Colon (tissue), 2 donors: ENCODE data around the gene PWP2.
A peak's percentile ranks its signal among the peaks of the same experiment; 100 is the strongest.
"Not testable (repeated sequence)": the region's sequence is repeated elsewhere in the genome, so short reads cannot be mapped to it uniquely, and the experiment has no call there.

Source experiments
- FAIRE-seq: peaks from 2 replicates; lab custom pipeline; 2012; peaks lifted over from hg19 to GRCh38; lab: Jason Lieb, UNC
- donor health status: control.
- donor health status: control.

PWP2 gene

DNA sequence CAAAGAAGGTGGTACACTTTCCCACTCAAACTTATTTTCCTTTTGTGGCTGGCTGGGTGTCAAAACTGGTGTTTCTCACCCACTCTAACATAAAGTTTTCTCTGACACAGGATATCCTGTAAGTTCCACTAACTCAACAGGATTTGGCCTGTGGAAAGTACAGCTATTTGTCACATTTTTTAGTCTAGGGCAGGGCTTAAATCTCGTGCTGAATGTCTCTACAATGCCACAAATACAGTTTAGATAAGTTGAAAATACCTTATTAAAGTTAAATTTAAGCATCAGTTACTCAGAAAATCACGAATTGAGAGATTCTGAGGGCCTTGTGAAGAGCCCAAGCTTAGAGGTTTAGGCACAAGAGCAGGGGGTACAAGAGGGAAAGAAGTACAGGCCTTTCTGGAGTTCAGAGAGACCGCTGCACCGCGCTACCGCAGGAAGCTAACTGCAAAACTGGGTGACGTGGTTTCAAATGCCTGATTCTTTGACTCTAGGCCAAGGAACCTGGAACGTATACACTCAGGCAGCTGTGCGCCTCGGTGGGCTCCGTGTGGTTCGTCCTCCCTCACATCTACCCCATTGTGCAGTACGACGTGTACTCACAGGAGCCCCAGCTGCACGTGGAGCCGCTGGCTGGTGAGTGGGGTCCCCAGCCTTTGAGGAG lies 23.4 kb upstream of the PWP2 start:
- FAIRE-seq = no peak

DNA sequence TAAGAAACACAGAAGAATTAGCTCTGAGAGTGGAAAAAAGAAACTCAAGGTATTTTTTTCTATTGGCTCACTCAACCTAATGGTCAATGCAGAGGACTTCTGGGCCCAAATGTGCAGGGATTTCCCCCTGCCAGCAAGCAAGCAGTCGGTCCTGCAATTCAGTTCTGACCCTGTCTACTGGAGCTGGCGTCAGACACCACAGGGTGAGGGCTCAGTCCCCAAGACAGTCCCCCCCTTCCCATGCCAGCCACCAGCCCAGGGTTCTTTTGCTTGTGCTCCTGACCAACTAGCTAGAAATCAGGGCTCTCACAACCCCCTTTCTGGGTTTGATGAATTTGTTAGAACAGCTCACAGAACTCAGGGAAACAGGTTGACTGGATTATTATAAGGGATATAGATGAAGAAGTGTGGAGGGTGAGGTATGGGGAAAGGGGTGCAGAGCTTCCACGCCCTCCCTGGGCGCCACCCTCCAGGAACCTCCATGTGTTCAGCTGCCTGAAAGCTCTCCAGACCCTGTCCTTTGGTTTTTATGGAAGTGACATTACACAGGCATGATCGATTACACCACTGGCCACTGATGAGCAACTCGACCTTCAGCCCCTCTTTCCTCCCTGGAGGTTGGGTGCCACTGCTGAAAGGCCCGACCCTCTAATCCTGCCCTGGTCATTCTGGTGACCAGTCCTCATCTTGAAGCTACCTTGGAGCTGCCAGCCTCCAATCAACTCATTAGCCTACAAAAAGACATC lies 22.5 kb upstream of the PWP2 start:
- no peak for FAIRE-seq

DNA sequence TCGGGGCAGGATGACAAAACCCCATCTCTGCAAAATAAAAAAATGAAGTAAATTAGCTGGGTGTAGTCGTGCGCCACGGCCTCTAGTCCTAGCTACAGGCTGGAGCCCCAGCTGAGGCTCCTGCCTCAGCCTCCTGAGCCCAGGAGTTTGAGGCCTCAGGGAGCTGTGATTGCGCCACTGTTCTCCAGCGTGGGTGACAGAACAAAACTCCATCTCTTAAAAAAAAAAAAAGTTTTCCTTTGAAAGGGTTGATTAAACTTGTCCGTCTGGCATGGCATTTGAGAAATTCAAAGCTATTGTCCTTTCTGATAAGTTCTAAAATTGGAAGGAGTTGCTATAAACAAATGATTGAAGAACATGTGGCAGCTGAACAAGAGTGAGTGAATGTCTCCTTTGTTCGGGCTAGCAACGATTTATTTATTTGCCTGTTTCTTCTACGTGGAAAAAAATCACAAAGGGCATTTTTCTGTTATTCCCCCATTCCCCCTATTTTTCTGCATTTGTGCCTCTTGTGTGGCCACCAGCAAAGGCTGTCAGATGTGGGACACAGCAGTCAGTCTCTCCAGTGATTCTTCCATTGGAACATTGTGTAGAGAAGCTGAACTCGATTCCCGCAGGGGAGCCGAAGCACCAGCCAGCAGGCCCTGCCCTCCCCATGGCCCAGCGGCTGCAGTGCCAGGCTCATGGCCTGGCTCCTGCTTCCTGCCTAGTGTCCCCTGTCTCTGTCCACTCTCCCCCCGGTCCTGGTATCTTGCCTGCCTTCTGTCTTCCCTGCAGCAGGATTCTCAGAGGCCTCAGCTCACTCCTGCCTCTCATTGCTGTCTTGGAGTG lies 21.5 kb upstream of the PWP2 start:
- no peak for FAIRE-seq

DNA sequence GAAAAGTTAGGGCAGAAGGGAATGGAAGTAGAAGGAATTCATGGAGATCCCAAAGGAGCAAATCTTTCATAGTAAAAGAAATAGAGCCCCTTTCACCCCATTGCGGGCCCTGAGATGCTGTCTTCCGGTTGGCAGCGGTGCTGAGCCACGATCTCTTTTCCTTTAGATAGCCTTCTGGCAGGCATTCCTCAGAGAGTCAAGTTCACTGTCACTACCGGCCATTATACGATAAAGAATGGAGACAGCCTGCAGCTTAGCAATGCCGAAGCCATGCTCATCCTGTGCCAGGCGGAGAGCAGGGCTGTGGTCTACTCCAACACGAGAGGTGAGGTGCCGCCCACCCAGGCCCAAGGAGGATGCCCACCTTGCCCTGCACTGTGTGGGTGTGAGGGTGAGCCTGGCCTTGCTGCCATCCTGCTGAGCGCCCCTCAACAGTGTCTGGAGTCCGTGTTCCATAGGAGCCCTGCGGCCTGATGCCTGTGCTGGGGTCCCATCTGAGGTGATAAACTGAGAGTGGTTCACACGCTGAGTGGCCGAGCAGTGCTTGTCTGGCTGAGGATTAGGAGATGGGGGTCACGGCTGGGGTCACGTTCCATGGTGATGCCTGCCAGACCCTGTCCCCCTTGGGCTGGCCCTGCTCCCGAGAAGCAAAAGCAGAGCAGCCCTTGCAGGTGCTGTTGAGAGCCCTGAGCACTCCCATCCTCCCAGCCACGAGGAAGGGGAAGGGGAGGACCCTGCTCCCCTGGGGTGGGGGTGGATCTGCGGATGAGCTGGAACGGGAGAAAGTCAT lies 20.4 kb upstream of the PWP2 start:
- FAIRE-seq = no peak

DNA sequence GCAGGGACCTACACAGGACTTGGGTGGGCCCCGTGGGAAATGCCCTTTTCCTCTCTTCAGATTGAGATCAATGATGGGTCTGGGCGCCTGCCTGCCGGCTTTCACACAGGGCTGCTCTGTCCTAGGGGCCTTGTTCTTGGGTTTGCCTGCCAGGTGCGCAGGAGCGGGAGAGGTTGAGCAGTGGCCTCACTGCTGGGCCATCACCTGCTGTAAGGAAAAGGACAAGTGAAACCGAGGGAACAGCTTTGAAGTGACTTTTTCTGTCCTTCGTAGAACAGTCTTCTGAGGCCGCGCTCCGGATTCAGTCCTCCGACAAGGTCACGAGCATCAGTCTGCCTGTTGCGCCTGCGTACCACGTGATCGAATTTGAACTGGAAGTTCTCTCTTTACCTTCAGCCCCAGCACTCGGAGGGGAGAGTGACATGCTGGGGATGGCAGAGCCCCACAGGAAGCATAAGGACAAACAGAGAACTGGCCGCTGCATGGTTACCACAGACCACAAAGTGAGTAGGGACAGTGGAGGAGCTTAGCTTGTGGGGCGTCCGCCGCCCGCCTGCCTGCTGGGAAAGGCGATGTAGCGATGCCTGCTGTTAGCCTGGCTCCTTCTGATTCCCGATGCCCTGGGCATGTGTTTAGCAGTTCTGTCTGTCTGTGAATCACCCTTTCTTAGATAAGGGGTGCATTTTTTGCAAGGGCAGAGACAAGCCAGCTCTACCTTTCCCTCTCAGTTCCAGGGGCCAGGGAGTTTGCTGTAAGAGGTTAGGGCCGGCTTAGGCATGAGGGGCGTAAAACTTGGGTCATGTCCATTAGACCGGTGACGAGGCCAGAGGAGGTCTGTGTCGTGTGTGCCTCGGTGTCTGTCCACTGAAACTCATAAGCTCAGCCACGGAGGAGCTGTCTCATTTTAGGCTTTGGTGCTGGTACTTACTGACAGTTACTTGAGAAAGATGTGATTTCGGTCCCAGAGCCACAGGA lies 19.5 kb upstream of the PWP2 start:
- FAIRE-seq = no peak

GRCh38 chr21:44088401-44088780 lies 18.8 kb upstream of the PWP2 start:
- no peak for FAIRE-seq

GRCh38 chr21:44089001-44089911 lies 17.9 kb upstream of the PWP2 start:
- FAIRE-seq = no peak

- no peak for FAIRE-seq
These were observed 16.9 kb upstream of the PWP2 start for GRCh38 chr21:44090325-44090724.

- FAIRE-seq = no peak
These were observed 15.0 kb upstream of the PWP2 start for GRCh38 chr21:44092211-44092610.

DNA sequence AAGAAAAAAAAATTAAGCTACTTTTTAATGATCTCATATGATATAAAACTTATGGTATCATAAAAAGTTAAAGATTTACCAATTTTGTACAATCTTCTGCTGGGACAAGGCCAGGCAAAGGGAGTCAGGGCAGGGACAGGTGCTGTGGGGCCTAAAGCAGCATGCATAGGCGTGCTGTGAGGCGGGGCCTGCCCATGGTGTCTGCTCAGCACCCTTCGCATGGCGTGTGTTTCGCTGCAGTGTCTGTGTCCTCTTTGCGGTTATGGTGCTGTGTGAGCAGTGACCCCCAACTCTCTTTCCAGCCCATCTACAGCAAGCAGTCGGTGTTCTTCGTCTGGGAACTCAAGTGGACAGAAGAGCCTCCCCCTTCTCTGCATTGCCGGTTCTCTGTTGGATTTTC lies 13.4 kb upstream of the PWP2 start:
- no peak for FAIRE-seq

DNA sequence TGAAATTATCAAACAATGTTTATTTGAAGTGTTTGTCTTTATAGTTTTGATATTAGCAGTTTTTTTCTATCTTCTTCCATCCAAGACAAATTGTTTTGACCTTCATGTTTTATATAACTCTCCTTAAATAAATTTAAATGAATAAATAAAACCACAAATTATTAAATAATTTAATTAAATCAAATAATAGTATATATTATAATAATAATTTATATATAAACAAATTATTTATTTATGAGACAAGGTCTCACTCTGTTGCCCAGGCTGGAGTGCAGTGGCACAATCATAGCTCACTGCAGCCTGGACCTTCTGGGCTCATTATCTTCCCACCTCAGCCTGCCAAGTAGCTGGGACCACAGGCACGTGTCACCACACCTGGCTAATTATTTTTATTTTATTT lies 12.4 kb upstream of the PWP2 start:
- FAIRE-seq = peak; percentile 80

DNA sequence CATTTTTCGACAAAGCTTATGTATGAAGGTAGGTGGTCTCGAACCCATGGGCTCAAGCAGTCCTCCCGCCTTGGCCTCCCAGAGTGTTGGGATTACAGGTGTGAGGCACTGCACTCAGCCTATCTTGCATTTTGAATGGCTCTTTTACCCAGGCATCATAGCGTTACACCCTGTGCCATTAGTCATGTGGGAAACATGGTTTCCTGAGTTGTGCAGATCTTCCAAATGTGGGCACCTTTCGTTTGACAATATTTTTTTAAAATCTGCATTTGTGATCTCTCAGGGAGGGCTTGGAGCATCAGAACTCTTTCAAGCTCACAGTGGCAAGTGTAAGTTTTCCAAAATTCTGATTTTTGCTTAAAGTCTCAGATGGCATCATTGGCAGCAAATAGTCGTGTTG lies 8.7 kb upstream of the PWP2 start:
- FAIRE-seq = not testable (repeated sequence)

GRCh38 chr21:44098964-44099363 lies 8.2 kb upstream of the PWP2 start:
- FAIRE-seq = not testable (repeated sequence)

DNA sequence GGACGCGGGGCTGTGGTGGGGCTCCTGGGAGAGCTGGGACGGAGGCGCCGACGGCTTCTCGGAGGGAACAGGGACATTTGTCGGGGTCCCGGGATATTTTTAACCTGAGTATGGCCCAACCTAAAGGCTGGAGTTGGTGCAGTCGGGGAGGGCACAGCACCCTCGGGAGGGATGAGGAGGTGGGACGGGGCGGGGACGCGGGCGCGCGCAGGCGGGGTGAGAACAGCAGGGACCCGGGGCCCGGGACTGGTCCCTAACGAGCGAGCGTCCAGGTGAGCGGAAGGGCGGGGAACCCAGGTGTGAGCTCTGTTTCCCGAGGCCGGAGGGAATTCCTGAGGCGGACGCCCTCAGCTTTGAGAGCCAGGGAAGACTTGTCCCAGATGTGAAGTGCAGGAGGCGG lies 390 bp downstream of the PWP2 start:
- FAIRE-seq = not testable (repeated sequence)

GRCh38 chr21:44113702-44114371 lies 6.6 kb downstream of the PWP2 start:
- FAIRE-seq = not testable (repeated sequence)

DNA sequence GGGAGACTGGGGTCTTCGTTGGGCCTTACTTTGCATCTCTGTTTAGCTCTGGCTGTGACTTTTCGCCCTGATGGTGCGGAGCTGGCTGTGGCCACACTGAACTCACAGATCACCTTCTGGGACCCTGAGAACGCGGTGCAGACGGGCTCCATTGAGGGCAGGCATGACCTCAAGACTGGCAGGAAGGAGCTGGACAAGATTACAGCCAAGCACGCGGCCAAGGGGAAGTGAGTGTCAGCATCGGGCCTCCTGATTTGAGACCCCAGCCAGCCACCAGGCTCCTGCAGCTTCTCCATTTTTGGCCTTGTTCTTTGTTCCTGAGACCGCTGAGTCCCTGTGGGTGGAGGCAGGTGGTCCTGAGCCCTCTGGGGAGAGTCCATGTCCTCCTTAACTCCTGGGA lies 14.9 kb downstream of the PWP2 start:
- not testable (repeated sequence) for FAIRE-seq

- not testable (repeated sequence) for FAIRE-seq
These were observed 20.6 kb downstream of the PWP2 start for GRCh38 chr21:44127827-44128226.

GRCh38 chr21:44133715-44134057 lies 26.5 kb downstream of the PWP2 start:
- not testable (repeated sequence) for FAIRE-seq

DNA sequence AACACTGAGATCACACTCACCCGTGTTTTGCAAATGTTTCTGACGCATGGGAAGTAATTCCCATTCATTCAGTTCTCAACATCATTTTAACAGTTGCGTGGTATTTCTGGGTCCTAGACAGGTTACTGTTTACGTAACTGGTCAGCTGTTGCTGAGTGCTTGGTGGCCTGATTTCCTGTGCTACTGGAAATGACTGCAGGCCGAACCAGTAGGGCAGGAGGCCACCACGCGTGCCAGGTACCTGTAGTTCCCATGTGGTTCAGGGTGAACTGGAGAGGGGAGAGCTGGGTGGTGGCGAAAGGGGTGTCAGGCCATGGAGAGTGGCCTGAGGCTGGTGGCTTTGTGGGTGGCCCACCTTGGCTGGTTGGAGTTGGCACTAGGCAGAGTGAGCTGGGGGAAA lies 27.5 kb downstream of the PWP2 start:
- not testable (repeated sequence) for FAIRE-seq
